HepG2 (cell line): Measurements from ENCODE around the gene ADAMTSL3. TPM values are rescaled to one million over a fixed set of nuclear protein-coding genes. Genes with fewer than 3 reads are reported as not detected.

Source experiments
- ATAC-seq: fragments of 200-7000 bp; cut with Tn5 transposase; 3 replicates; pipeline ENCODE4 v1.9.1; 2020; ENCODE audit warnings: mild to moderate bottlenecking, moderate library complexity
- BruUV-seq: library from RNA; stranded (reverse); fragments of 400-500 nt; replicated peaks from 2 replicates; lab custom pipeline; 2021; lab: Mats Ljungman, UMichigan
- CTCF ChIA-PET: fragments of 300-600 bp; formaldehyde crosslinking; extraction: SDS; loops from one replicate; lab custom pipeline; 2021; ENCODE audit warnings: low total read pairs, inconsistent platforms, low intra/inter-chr PET ratio; lab: Yijun Ruan, JAX
- POLR2A ChIA-PET: fragments of 350-600 bp; sonication (Branson Sonifier 250); formaldehyde crosslinking; loops from one replicate; lab custom pipeline; 2020; ENCODE audit warnings: antibody characterized with exemption, inconsistent platforms; lab: Yijun Ruan, JAX
- DNase-seq: peaks from one replicate; pipeline ENCODE4 v3.0.0-alpha.2; 2015; ENCODE audit warnings: low spot score
- FAIRE-seq: peaks from 3 replicates; lab custom pipeline; 2011; peaks lifted over from hg19 to GRCh38; lab: Jason Lieb, UNC
- H2AFZ ChIP-seq: one replicate; pipeline ENCODE4 v1.6.1; 2011; ENCODE audit warnings: low read length, inconsistent platforms
- H3K27ac ChIP-seq: fragments of 300-600 bp; 3 replicates; pipeline ENCODE4 v1.8.0; 2011; ENCODE audit warnings: mixed run types, mild to moderate bottlenecking, mixed read lengths, low read length, inconsistent platforms; ENCODE audit not compliant: insufficient read depth; ENCODE audit errors: extremely low read length
- H3K27me3 ChIP-seq, 2 experiments: fragments of 200-600 bp in 1 of 2; 2 replicates in 1 of 2; 3 replicates in 1 of 2; pipeline versions ENCODE4 v1.6.0 to v1.8.0; 2011; ENCODE audit warnings: low read length in 2 of 2, mild to moderate bottlenecking in 2 of 2, moderate library complexity in 2 of 2, inconsistent platforms in 1 of 2; ENCODE audit not compliant: insufficient read depth in 2 of 2, control insufficient read depth in 1 of 2
- H3K36me3 ChIP-seq, 2 experiments: fragments of 200-600 bp in 1 of 2; replicated peaks in 1 of 2; 2 replicates in 1 of 2; 3 replicates in 1 of 2; pipeline versions ENCODE4 v1.5.1 to v1.8.0; 2011; ENCODE audit warnings: low read length in 2 of 2, inconsistent platforms in 1 of 2; ENCODE audit not compliant: insufficient read depth in 2 of 2, control insufficient read depth in 1 of 2
- H3K4me1 ChIP-seq: 2 replicates; pipeline ENCODE4 v1.5.1; 2012; ENCODE audit warnings: low read length, inconsistent platforms; ENCODE audit not compliant: insufficient read depth
- H3K4me2 ChIP-seq: 2 replicates; pipeline ENCODE4 v1.6.0; 2011; ENCODE audit warnings: low read depth, low read length, inconsistent platforms
- H3K4me3 ChIP-seq, 3 experiments: fragments of 200-600 bp in 1 of 3; sonication (generic), shearing (Covaris generic) in 1 of 3; replicated peaks in 1 of 3; 2 replicates each; pipeline ENCODE4 v1.5.1; 2011 to 2016; ENCODE audit warnings: low read length in 3 of 3, inconsistent platforms in 2 of 3, low read depth in 2 of 3, mild to moderate bottlenecking in 2 of 3, control low read depth in 1 of 3, mixed read lengths in 1 of 3; ENCODE audit not compliant: insufficient read depth in 1 of 3
- H3K79me2 ChIP-seq: one replicate; pipeline ENCODE4 v1.6.1; 2011; ENCODE audit warnings: low read length, inconsistent platforms; ENCODE audit not compliant: insufficient read depth
- H3K9ac ChIP-seq: 2 replicates; pipeline ENCODE4 v1.6.0; 2011; ENCODE audit warnings: mild to moderate bottlenecking, low read depth, low read length, inconsistent platforms; ENCODE audit not compliant: insufficient read depth
- H3K9me3 ChIP-seq: 2 replicates; pipeline ENCODE4 v1.5.1; 2012; ENCODE audit warnings: mild to moderate bottlenecking, low read length
- H4K20me1 ChIP-seq: 2 replicates; pipeline ENCODE4 v1.6.0; 2011; ENCODE audit warnings: inconsistent platforms, mild to moderate bottlenecking, low read length, moderate library complexity; ENCODE audit not compliant: insufficient read depth
- ADNP ChIP-seq: sonication (generic); formaldehyde crosslinking; IDR thresholded peaks from 2 replicates; pipeline ENCODE4 v1.4.0; 2020; ENCODE audit warnings: missing genetic modification reagents
- CCAR2 ChIP-seq: fragments of 200-400 bp; formaldehyde crosslinking; optimal IDR thresholded peaks from 2 replicates; pipeline ENCODE3; 2018; ENCODE audit warnings: low read depth, mild to moderate bottlenecking, low read length, moderate library complexity
- CREB1 ChIP-seq, 2 experiments: fragments of 450-650 bp in 1 of 2; IDR thresholded peaks; 2 replicates each; pipeline ENCODE4 v1.6.1; 2016 to 2017; ENCODE audit warnings: control low read depth in 1 of 2, mild to moderate bottlenecking in 1 of 2, missing compliant biosample characterization in 1 of 2, missing genetic modification characterization in 1 of 2
- HDAC1 ChIP-seq: sonication (generic); formaldehyde crosslinking; IDR thresholded peaks from 2 replicates; pipeline ENCODE4 v1.5.1; 2020; ENCODE audit warnings: mild to moderate bottlenecking, missing genetic modification reagents
- NFIC ChIP-seq: IDR thresholded peaks from 2 replicates; pipeline ENCODE4 v1.6.1; 2012; ENCODE audit warnings: mild to moderate bottlenecking, low read length, inconsistent platforms
- PCBP1 ChIP-seq: fragments of 200-400 bp; formaldehyde crosslinking; IDR thresholded peaks from 2 replicates; pipeline ENCODE4 v1.6.1; 2017; ENCODE audit warnings: mild to moderate bottlenecking, low read depth, low read length, borderline replicate concordance
- PCBP2 ChIP-seq: fragments of 200-400 bp; formaldehyde crosslinking; optimal IDR thresholded peaks from 2 replicates; pipeline ENCODE3; 2018; ENCODE audit warnings: low read length, low read depth; ENCODE audit not compliant: poor library complexity, severe bottlenecking
- RCOR2 ChIP-seq: IDR thresholded peaks from 2 replicates; pipeline ENCODE4 v1.6.1; 2016; ENCODE audit warnings: missing biosample characterization, missing genetic modification reagents
- RXRA ChIP-seq: sonication (generic); formaldehyde crosslinking; IDR thresholded peaks from 2 replicates; pipeline ENCODE4 v1.5.1; 2020; ENCODE audit warnings: missing genetic modification reagents
- SNAI1 ChIP-seq: sonication (generic); formaldehyde crosslinking; IDR thresholded peaks from 2 replicates; pipeline ENCODE4 v1.5.0; 2020; ENCODE audit warnings: mild to moderate bottlenecking, missing genetic modification reagents, borderline replicate concordance
- SOX13 ChIP-seq, 3 experiments: fragments of 450-650 bp in 1 of 3; sonication (generic) in 1 of 3; formaldehyde crosslinking in 1 of 3; IDR thresholded peaks in 2 of 3; conservative IDR thresholded peaks in 1 of 3; 2 replicates each; pipeline versions ENCODE4 v1.5.0 to v1.6.1; 2016 to 2020; ENCODE audit warnings: antibody characterized with exemption in 1 of 3, mild to moderate bottlenecking in 1 of 3, missing compliant biosample characterization in 1 of 3, missing genetic modification reagents in 1 of 3, moderate library complexity in 1 of 3
- ZBTB42 ChIP-seq: sonication (generic); formaldehyde crosslinking; IDR thresholded peaks from 2 replicates; pipeline ENCODE4 v1.5.0; 2020; ENCODE audit warnings: mild to moderate bottlenecking, missing genetic modification reagents
- ZBTB44 ChIP-seq: sonication (generic); formaldehyde crosslinking; IDR thresholded peaks from 2 replicates; pipeline ENCODE4 v1.4.0; 2020; ENCODE audit warnings: missing genetic modification reagents
- ZFP37 ChIP-seq: sonication (generic); formaldehyde crosslinking; IDR thresholded peaks from 2 replicates; pipeline ENCODE4 v1.4.0; 2020; ENCODE audit warnings: missing genetic modification reagents, borderline replicate concordance
- ZIK1 ChIP-seq: sonication (generic); formaldehyde crosslinking; IDR thresholded peaks from 2 replicates; pipeline ENCODE4 v1.5.0; 2020; ENCODE audit warnings: mild to moderate bottlenecking, low read depth, missing genetic modification reagents, borderline replicate concordance
- ZMYM4 ChIP-seq: sonication (generic); formaldehyde crosslinking; IDR thresholded peaks from 2 replicates; pipeline ENCODE4 v1.8.1; 2023; ENCODE audit warnings: mild to moderate bottlenecking, missing genetic modification reagents
- ZNF12 ChIP-seq: sonication (generic); formaldehyde crosslinking; IDR thresholded peaks from 2 replicates; pipeline ENCODE4 v1.5.0; 2020; ENCODE audit warnings: missing genetic modification reagents
- ZNF225 ChIP-seq: sonication (generic); formaldehyde crosslinking; IDR thresholded peaks from 2 replicates; pipeline ENCODE4 v1.4.0; 2020; ENCODE audit warnings: mild to moderate bottlenecking, missing genetic modification reagents
- ZNF326 ChIP-seq: sonication (generic); formaldehyde crosslinking; IDR thresholded peaks from 2 replicates; pipeline ENCODE4 v1.4.0; 2020; ENCODE audit warnings: missing genetic modification reagents, borderline replicate concordance
- ZNF337 ChIP-seq: sonication (generic); formaldehyde crosslinking; IDR thresholded peaks from 2 replicates; pipeline ENCODE4 v1.5.1; 2020; ENCODE audit warnings: missing genetic modification reagents, low read depth, mild to moderate bottlenecking, borderline replicate concordance
- ZNF510 ChIP-seq: sonication (generic); formaldehyde crosslinking; IDR thresholded peaks from 2 replicates; pipeline ENCODE4 v1.4.0; 2020; ENCODE audit warnings: low read depth, mild to moderate bottlenecking, missing genetic modification reagents
- ZNF607 ChIP-seq: sonication (generic); formaldehyde crosslinking; IDR thresholded peaks from 2 replicates; pipeline ENCODE4 v1.5.1; 2020; ENCODE audit warnings: missing genetic modification reagents, mild to moderate bottlenecking, borderline replicate concordance
- WGBS: methylation state at CpG from one replicate; pipeline ENCODE4 v1.1.6; 2017; ENCODE audit warnings: low lambda C conversion rate; 5-methylcytosine and 5-hydroxymethylcytosine counted together
- in situ Hi-C: cut with HindIII; loops from 2 replicates; pipeline ENCODE4 v1.10.0; 2017; ENCODE audit warnings: low pct_unique_long_range_greater_than_20kb; ENCODE audit not compliant: extremely low pct_ligation_motif_present
- intact Hi-C: fragments of 100-400 bp; cut with micrococcal nuclease; formaldehyde crosslinking; loops from one replicate; pipeline ENCODE4 v1.10.0; 2022; ENCODE audit not compliant: unreplicated experiment
- polyA plus RNA-seq, 8 experiments: library from polyadenylated mRNA; depleted of rRNA in 3 of 8; stranded (reverse) in 7 of 8; unstranded in 1 of 8; fragments of >200 nt; fragmentation: Illumina TruSeq in 4 of 8; extraction: Trizol in 4 of 8; gene quantifications; 2 replicates each; pipeline versions ENCODE4 v1.2.1 to v1.2.3, GENCODE V29; 2011 to 2016; ENCODE audit warnings: low read depth in 4 of 8, missing spikeins in 1 of 8, mixed read lengths in 1 of 8; ENCODE audit not compliant: insufficient read depth in 1 of 8
- total RNA-seq, 5 experiments: library from RNA; depleted of rRNA; stranded (reverse); fragments of >200 nt; fragmentation: Illumina TruSeq; extraction: Trizol; gene quantifications; 2 replicates each; pipeline ENCODE4 v1.2.3, GENCODE V29; 2016; ENCODE audit warnings: low read depth in 1 of 5

Gene ADAMTSL3
- total and polyA plus RNA-seq, 2 of the 13 experiments (the other 11 are each of a cell fraction or from before 2014, with no cell fraction given): 0.04 to 0.09 TPM

DNA sequence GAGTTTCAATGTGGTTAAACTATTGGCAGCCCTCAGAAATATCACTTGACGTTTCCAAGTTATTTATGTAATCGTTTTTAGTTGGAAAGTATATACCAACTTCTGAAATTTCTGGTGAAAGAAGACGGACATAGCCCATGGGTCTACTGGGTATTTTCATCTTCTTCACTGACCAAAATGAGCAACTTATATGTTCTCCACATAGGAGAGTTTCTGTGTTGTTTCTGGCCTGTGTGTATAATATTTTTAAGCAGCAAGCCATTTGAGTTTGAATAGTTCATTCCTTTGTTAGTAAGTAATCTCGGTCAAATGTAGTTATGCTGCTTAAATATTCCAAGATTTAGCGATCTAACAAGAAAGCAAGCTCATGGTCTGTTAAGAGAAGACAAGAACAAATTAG, 57.3 kb downstream of the ADAMTSL3 start (continued):
- no peak for TF ChIP-seq NFIC
- TF ChIP-seq CREB1 (IDR thresholded peaks at IDR 0.05): no peak
- TF ChIP-seq CREB1 (CRISPR knock-in tag; IDR thresholded peaks at IDR 0.05): no peak
- TF ChIP-seq ADNP: no peak

DNA sequence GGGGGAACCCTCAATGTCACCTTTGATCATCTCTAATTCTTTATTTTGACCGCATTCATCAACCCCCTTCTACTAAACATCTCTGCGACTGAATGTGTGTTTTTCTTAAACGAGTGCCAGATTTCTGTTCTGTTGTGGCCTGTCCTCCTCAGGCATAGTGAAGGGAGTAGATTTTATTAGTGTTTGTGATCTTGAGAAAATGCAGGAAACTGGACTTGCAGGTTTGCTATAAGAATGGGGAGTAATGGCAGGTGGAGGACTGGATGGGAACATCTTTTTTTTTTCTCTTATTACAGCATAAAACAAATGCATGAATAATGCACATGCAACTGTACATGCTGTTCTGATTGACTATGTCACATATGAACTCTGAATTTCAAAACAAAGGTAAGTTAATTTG, 59.3 kb downstream of the ADAMTSL3 start:
- Histone ChIP-seq H2AFZ (no peak overlapping the region), H3K27ac (no peak overlapping the region), H3K4me1 (no peaks in the 10 kb centered on the region), H3K27me3 (no peaks in the 10 kb centered on the region), H4K20me1 (no peaks in the 10 kb centered on the region), H3K36me3 (no peaks in the 10 kb centered on the region)
- FAIRE-seq: no peak
- DNase-seq: no peak
- 5% methylated on average over 3 of the region's 3 CpGs for WGBS
- TF ChIP-seq PCBP2: no peak
- no peak for TF ChIP-seq SOX13 (IDR thresholded peaks at IDR 0.05)
- no peak for TF ChIP-seq SOX13 (CRISPR knock-in tag; conservative IDR thresholded peaks at IDR 0.05 in 1 of 2, IDR thresholded peaks at IDR 0.05 in 1 of 2)
- TF ChIP-seq ZNF326 (CRISPR knock-in tag): no peak
- TF ChIP-seq ZMYM4: no peak
- no peak for TF ChIP-seq PCBP1
- no peak for TF ChIP-seq CCAR2
- TF ChIP-seq ZBTB42: no peak
- TF ChIP-seq ZNF510 (CRISPR knock-in tag): no peak
- TF ChIP-seq ZIK1: no peak
- no peak for TF ChIP-seq ZNF12 (CRISPR knock-in tag)
- TF ChIP-seq HDAC1 (CRISPR knock-in tag): no peak
- no peak for TF ChIP-seq RXRA (CRISPR knock-in tag)
- no peak for TF ChIP-seq ZFP37
- no peak for TF ChIP-seq ZNF225
- TF ChIP-seq RCOR2 (CRISPR knock-in tag): no peak
- TF ChIP-seq ZNF337: no peak
- no peak for TF ChIP-seq ZNF607 (CRISPR knock-in tag)
- no peak for TF ChIP-seq ZBTB44
- no peak for TF ChIP-seq SNAI1 (CRISPR knock-in tag)
- TF ChIP-seq, all 625 proteins: peak for 0
- Histone ChIP-seq H3K79me2 (no peaks in the 10 kb centered on the region), H3K9ac (no peak overlapping the region), H3K4me2 (no peak overlapping the region), H3K9me3 (no peaks in the 10 kb centered on the region), H3K4me3 (no peak overlapping the region)
- POLR2A ChIA-PET: no interaction called here
- in situ Hi-C loops: no loop called here
- intact Hi-C loops: no loop called here
- ATAC-seq: no peak
- no TSS peak for BruUV-seq
- CTCF ChIA-PET: no interaction called here
